Panc1 (cell line): Measurements from ENCODE around the gene TREML1. TPM values are rescaled to one million over a fixed set of nuclear protein-coding genes. Genes with fewer than 3 reads are reported as not detected.

Experiments used
- ATAC-seq: fragments of 200-7000 bp; cut with Tn5 transposase; 2 replicates; pipeline ENCODE4 v1.9.1; 2020; ENCODE audit warnings: mild to moderate bottlenecking, moderate library complexity
- BruUV-seq: library from RNA; stranded (reverse); fragments of 400-500 nt; replicated peaks from 2 replicates; lab custom pipeline; 2021; lab: Mats Ljungman, UMichigan
- CTCF ChIA-PET: fragments of 300-600 bp; sonication (Branson Sonifier 250); formaldehyde crosslinking; loops from one replicate; lab custom pipeline; 2022; ENCODE audit warnings: antibody characterized with exemption; lab: Charles Lee
- POLR2A ChIA-PET: fragments of 300-600 bp; sonication (Branson Sonifier 250); formaldehyde crosslinking; loops from one replicate; lab custom pipeline; 2022; ENCODE audit warnings: antibody characterized with exemption; lab: Charles Lee
- DNase-seq: peaks from one replicate; pipeline ENCODE4 v3.0.0-alpha.2; 2010; ENCODE audit warnings: low read depth, low spot score
- H3K27ac ChIP-seq: 2 replicates; pipeline ENCODE4 v1.5.1; 2011; ENCODE audit warnings: mild to moderate bottlenecking, low read length, inconsistent platforms
- H3K27me3 ChIP-seq: fragments of 200-500 bp; sonication (Bioruptor generic); 2 replicates; pipeline ENCODE4 v1.6.0; 2014; ENCODE audit warnings: low read length, inconsistent platforms; ENCODE audit not compliant: control insufficient read depth, insufficient read depth
- H3K36me3 ChIP-seq: fragments of 200-500 bp; sonication (Bioruptor generic); 2 replicates; pipeline ENCODE4 v1.5.1; 2014; ENCODE audit warnings: inconsistent platforms, mild to moderate bottlenecking, low read length, moderate library complexity; ENCODE audit not compliant: control insufficient read depth, insufficient read depth
- H3K4me1 ChIP-seq: 2 replicates; pipeline ENCODE4 v1.5.1; 2011; ENCODE audit warnings: inconsistent platforms, mild to moderate bottlenecking, low read length, moderate library complexity; ENCODE audit not compliant: control insufficient read depth, insufficient read depth
- H3K4me3 ChIP-seq, 2 experiments: 2 replicates each; pipeline ENCODE4 v1.5.1; 2011 to 2012; ENCODE audit warnings: low read depth in 2 of 2, low read length in 2 of 2, mild to moderate bottlenecking in 2 of 2, inconsistent platforms in 1 of 2, moderate library complexity in 1 of 2
- H3K9me3 ChIP-seq: fragments of 200-500 bp; sonication (Bioruptor generic); 2 replicates; pipeline ENCODE4 v1.5.1; 2014; ENCODE audit warnings: low read depth, mild to moderate bottlenecking, inconsistent platforms, low read length, moderate library complexity; ENCODE audit not compliant: control insufficient read depth, insufficient read depth
- POLR2AphosphoS5 ChIP-seq: IDR thresholded peaks from 2 replicates; pipeline ENCODE4 v1.6.1; 2012; ENCODE audit warnings: mild to moderate bottlenecking, low read depth, low read length, moderate library complexity
- SIN3A ChIP-seq: IDR thresholded peaks from 2 replicates; pipeline ENCODE4 v1.6.1; 2012; ENCODE audit warnings: low read depth, mild to moderate bottlenecking, low read length, moderate library complexity, borderline replicate concordance; ENCODE audit not compliant: insufficient read depth
- TCF7L2 ChIP-seq: IDR thresholded peaks from 2 replicates; pipeline ENCODE4 v1.6.1; 2011; ENCODE audit warnings: mild to moderate bottlenecking, low read depth, low read length, inconsistent platforms
- in situ Hi-C: cut with HindIII; loops from 2 replicates; pipeline ENCODE4 v1.10.0; 2016; ENCODE audit warnings: low sequenced_read_pairs, low pct_unique_long_range_greater_than_20kb
- intact Hi-C: fragments of 100-400 bp; cut with micrococcal nuclease; formaldehyde crosslinking; loops from one replicate; pipeline ENCODE4 v1.10.0; 2022; ENCODE audit not compliant: unreplicated experiment
- total RNA-seq: library from RNA; stranded (reverse); gene quantifications from one replicate; pipeline ENCODE4 v1.2.1, GENCODE V29; 2021; ENCODE audit not compliant: unreplicated experiment
- TF ChIP-seq, protein P1 (sequence below), 2 experiments: IDR thresholded peaks; 2 replicates each; pipeline ENCODE4 v1.6.1; 2011 to 2012; ENCODE audit warnings: low read depth in 2 of 2, control low read depth in 1 of 2, low read length in 1 of 2, mild to moderate bottlenecking in 1 of 2, moderate library complexity in 1 of 2; ENCODE audit not compliant: insufficient read depth in 1 of 2
- TF ChIP-seq, protein P2 (sequence below): fragments of 450-650 bp; IDR thresholded peaks from 2 replicates; pipeline ENCODE4 v1.5.1; 2017; ENCODE audit warnings: mild to moderate bottlenecking

Gene TREML1
- total RNA-seq, 1 experiment from 2014 or later: not detected

DNA sequence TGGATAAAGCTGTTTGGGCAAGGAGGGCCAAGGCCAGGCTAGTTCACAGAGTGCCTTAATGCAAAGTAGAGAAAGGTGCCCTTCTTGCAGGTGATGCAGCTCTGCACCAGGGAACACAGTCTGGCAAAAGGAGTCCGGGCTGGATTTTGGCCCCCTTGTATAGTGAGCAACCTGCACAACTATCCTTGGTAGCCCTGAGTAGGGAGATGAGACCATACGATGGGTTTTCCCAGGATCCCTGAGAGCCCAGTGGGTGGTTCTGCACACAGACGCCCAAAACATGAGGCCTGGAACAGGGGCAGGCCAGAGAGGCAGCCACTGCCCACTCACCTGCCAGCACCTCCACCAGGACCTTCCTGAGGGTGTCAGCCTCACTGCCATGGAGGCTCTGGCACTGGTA is 6.8 kb upstream of the TREML1 start:
- intact Hi-C loops: loop anchor here (10.0 kb wide), 1 partner anchor 56 kb away; no protein-coding TSS in a partner anchor
- ChIA-PET POLR2A (no interaction called here), CTCF (no interaction called here)
- BruUV-seq: no TSS peak
- H3K36me3 ChIP-seq: no peaks in the 10 kb centered on the region
- TF ChIP-seq, protein P1, sequence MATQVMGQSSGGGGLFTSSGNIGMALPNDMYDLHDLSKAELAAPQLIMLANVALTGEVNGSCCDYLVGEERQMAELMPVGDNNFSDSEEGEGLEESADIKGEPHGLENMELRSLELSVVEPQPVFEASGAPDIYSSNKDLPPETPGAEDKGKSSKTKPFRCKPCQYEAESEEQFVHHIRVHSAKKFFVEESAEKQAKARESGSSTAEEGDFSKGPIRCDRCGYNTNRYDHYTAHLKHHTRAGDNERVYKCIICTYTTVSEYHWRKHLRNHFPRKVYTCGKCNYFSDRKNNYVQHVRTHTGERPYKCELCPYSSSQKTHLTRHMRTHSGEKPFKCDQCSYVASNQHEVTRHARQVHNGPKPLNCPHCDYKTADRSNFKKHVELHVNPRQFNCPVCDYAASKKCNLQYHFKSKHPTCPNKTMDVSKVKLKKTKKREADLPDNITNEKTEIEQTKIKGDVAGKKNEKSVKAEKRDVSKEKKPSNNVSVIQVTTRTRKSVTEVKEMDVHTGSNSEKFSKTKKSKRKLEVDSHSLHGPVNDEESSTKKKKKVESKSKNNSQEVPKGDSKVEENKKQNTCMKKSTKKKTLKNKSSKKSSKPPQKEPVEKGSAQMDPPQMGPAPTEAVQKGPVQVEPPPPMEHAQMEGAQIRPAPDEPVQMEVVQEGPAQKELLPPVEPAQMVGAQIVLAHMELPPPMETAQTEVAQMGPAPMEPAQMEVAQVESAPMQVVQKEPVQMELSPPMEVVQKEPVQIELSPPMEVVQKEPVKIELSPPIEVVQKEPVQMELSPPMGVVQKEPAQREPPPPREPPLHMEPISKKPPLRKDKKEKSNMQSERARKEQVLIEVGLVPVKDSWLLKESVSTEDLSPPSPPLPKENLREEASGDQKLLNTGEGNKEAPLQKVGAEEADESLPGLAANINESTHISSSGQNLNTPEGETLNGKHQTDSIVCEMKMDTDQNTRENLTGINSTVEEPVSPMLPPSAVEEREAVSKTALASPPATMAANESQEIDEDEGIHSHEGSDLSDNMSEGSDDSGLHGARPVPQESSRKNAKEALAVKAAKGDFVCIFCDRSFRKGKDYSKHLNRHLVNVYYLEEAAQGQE (IDR thresholded peaks at IDR 0.05; ENCODE audit: insufficient read depth in 1 of 2, low read depth in 2 of 2, low read length in 1 of 2): no peak
- TF ChIP-seq TCF7L2 (no peak), POLR2AphosphoS5 (no peak), SIN3A (no peak)
- TF ChIP-seq, protein P2, sequence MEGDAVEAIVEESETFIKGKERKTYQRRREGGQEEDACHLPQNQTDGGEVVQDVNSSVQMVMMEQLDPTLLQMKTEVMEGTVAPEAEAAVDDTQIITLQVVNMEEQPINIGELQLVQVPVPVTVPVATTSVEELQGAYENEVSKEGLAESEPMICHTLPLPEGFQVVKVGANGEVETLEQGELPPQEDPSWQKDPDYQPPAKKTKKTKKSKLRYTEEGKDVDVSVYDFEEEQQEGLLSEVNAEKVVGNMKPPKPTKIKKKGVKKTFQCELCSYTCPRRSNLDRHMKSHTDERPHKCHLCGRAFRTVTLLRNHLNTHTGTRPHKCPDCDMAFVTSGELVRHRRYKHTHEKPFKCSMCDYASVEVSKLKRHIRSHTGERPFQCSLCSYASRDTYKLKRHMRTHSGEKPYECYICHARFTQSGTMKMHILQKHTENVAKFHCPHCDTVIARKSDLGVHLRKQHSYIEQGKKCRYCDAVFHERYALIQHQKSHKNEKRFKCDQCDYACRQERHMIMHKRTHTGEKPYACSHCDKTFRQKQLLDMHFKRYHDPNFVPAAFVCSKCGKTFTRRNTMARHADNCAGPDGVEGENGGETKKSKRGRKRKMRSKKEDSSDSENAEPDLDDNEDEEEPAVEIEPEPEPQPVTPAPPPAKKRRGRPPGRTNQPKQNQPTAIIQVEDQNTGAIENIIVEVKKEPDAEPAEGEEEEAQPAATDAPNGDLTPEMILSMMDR: no peak
- DNase-seq: no peak
- H3K27me3 ChIP-seq: 0 out of 2 replicates have a peak, but pooled peaks cover 3% of the 10 kb centered on the region
- ATAC-seq: no peak
- H3K27ac ChIP-seq: no peak overlapping the region
- in situ Hi-C loops: no loop called here
- no peaks in the 10 kb centered on the region for H3K4me1 ChIP-seq
- no peaks in the 10 kb centered on the region for H3K9me3 ChIP-seq
- no peak overlapping the region for H3K4me3 ChIP-seq

DNA sequence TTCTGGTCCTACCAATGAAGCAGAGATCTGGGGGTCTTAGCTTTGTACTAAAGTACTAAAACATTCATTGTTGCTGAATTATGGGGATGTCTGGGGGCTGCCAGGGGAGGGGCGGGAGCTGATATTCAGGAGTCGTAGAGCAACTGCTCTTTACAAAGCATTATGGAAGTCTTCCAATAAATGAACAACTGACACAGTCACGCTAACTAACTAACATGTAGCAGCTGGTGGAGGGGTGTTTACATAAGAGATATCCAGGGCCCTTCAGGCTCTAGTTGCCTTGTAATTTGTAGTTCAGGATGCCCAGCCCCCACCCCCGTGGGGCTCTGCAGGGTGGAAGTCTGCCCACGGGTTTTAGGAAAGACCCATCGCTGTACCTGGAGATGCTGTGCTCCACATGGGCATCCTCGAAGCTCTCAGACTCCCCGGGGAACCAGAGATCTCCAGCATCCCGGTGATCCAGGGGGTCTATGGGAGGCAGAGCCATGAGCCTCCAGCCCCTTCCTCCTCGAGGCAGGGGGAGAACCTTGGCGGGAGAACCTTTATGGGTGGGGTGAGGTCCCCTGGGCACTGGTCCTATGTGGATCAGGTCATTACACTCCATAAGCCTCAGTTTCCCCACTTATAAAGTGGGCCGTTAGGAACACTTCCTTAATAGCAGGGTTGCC is 5.4 kb upstream of the TREML1 start:
- BruUV-seq: no TSS peak
- ChIA-PET POLR2A (no interaction called here), CTCF (no interaction called here)
- TF ChIP-seq TCF7L2 (no peak), SIN3A (no peak)
- ATAC-seq: no peak
- Histone ChIP-seq H3K27me3 (peaks cover 9% of the 10 kb centered on the region; the same call in 1 of the 2 replicates), H3K27ac (no peak overlapping the region), H3K4me1 (no peaks in the 10 kb centered on the region), H3K4me3 (no peak overlapping the region), H3K9me3 (no peaks in the 10 kb centered on the region), H3K36me3 (no peaks in the 10 kb centered on the region)
- intact Hi-C loops: loop anchor here (10.0 kb wide), 1 partner anchor 55 kb away; no protein-coding TSS in a partner anchor
- in situ Hi-C loops: no loop called here
- no peak for DNase-seq

DNA sequence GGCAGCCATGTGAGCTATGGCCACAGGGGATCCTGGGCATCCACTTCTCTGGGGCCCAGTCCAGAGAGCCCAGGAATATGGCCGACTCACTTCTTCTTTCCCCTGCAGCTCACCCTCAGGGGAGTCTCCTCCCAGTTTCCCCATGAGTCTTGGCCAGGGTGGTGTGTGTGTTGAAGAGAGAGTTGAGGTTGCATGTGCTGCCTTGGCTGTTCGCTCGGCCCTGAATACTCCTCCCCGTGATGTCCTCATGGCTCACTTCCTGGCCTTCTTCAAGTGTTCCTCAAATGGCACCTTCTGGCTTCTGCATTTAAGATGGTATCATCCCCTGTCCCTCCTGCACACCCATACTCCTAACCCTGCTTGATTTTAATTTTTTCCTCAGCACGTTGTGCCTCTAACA is 3.2 kb upstream of the TREML1 start:
- TF ChIP-seq SIN3A (no peak), TCF7L2 (no peak), POLR2AphosphoS5 (no peak)
- TF ChIP-seq, protein P1 (IDR thresholded peaks at IDR 0.05; ENCODE audit: insufficient read depth in 1 of 2, low read depth in 2 of 2, low read length in 1 of 2): no peak
- TF ChIP-seq, protein P2: no peak
- H3K36me3 ChIP-seq: no peaks in the 10 kb centered on the region
- no TSS peak for BruUV-seq
- CTCF ChIA-PET: no interaction called here
- H3K27ac ChIP-seq: no peak overlapping the region
- no peak for DNase-seq
- no peaks in the 10 kb centered on the region for H3K9me3 ChIP-seq
- no peaks in the 10 kb centered on the region for H3K4me1 ChIP-seq
- H3K27me3 ChIP-seq: peaks cover 9% of the 10 kb centered on the region; the same call in 1 of the 2 replicates
- no peak for ATAC-seq
- H3K4me3 ChIP-seq: no peak overlapping the region
- POLR2A ChIA-PET: no interaction called here
- in situ Hi-C loops (no loop called here), intact Hi-C loops (no loop called here)
